ENCODE results near the gene CTNND2.

GRCh38 chr5:11191673-11192072 lies 712.6 kb downstream of the CTNND2 start:
- TF ChIP-seq ZBTB40 (IDR thresholded peaks at IDR 0.05; ENCODE audit: borderline replicate concordance) (no peak), SRF (IDR thresholded peaks at IDR 0.05; ENCODE audit: low read depth in 2 of 2, low read length in 2 of 2) (no peak)

All from GM12878 (cell line).